Osteoblast (primary cell): ENCODE results near the gene ADARB2. TPM values are rescaled to one million over a fixed set of nuclear protein-coding genes. Genes with fewer than 3 reads are reported as not detected.
"Not testable (repeated sequence)": the region's sequence is repeated elsewhere in the genome, so short reads cannot be mapped to it uniquely, and the experiment has no call there.

Experiments used
- DNase-seq: peaks from one replicate; pipeline ENCODE4 v3.0.0; 2011; ENCODE audit warnings: low spot score, mixed read lengths; ENCODE audit not compliant: insufficient read length; ENCODE audit errors: missing footprints
- H2AFZ ChIP-seq: 2 replicates; pipeline ENCODE4 v1.6.0; 2011; ENCODE audit warnings: mild to moderate bottlenecking, low read length
- H3K27ac ChIP-seq: 2 replicates; pipeline ENCODE4 v1.5.1; 2011; ENCODE audit warnings: mild to moderate bottlenecking, low read depth, low read length, moderate library complexity
- H3K27me3 ChIP-seq: 2 replicates; pipeline ENCODE4 v1.6.0; 2012; ENCODE audit warnings: mild to moderate bottlenecking, control low read depth, inconsistent platforms, low read length, moderate library complexity; ENCODE audit not compliant: insufficient read depth
- H3K36me3 ChIP-seq: 2 replicates; pipeline ENCODE4 v1.5.1; 2011; ENCODE audit warnings: mild to moderate bottlenecking, low read length, control low read depth, moderate library complexity; ENCODE audit not compliant: insufficient read depth
- H3K4me1 ChIP-seq: 2 replicates; pipeline ENCODE4 v1.5.1; 2011; ENCODE audit warnings: mild to moderate bottlenecking, low read length, control low read depth, moderate library complexity; ENCODE audit not compliant: insufficient read depth
- H3K4me2 ChIP-seq: 2 replicates; pipeline ENCODE4 v1.6.0; 2011; ENCODE audit warnings: mild to moderate bottlenecking, low read length; ENCODE audit not compliant: insufficient read depth
- H3K4me3 ChIP-seq: fragments of 200-600 bp; sonication (generic); 3 replicates; pipeline ENCODE4 v1.5.1; 2012; ENCODE audit warnings: mild to moderate bottlenecking, low read length, inconsistent platforms; ENCODE audit not compliant: insufficient read depth
- H3K79me2 ChIP-seq: 2 replicates; pipeline ENCODE4 v1.6.0; 2012; ENCODE audit warnings: mild to moderate bottlenecking, low read length, control low read depth, inconsistent platforms; ENCODE audit not compliant: insufficient read depth
- H3K9me3 ChIP-seq: 2 replicates; pipeline ENCODE4 v1.5.1; 2011; ENCODE audit warnings: low read depth, low read length, control low read depth
- H4K20me1 ChIP-seq: 2 replicates; pipeline ENCODE4 v1.6.0; 2012; ENCODE audit warnings: mild to moderate bottlenecking, low read length, control low read depth; ENCODE audit not compliant: insufficient read depth
- CTCF ChIP-seq: IDR thresholded peaks from 2 replicates; pipeline ENCODE4 v1.5.1; 2011; ENCODE audit warnings: mild to moderate bottlenecking, low read depth, low read length, moderate library complexity; ENCODE audit errors: extremely low read depth
- total RNA-seq: library from RNA; depleted of rRNA; stranded (reverse); fragments of >200 nt; gene quantifications from 2 replicates; pipeline ENCODE4 v1.2.3, GENCODE V29; 2012

The ADARB2 gene
- total RNA-seq, 1 donor = not detected

- H3K4me3 ChIP-seq = no peak overlapping the region
- H3K27ac ChIP-seq = no peak overlapping the region
- no peaks in the 10 kb centered on the region for H4K20me1 ChIP-seq
- no peak overlapping the region for H2AFZ ChIP-seq
- no peak for TF ChIP-seq CTCF
- H3K27me3 ChIP-seq = no peaks in the 10 kb centered on the region
- no peak overlapping the region for H3K4me2 ChIP-seq
- no peaks in the 10 kb centered on the region for H3K79me2 ChIP-seq
- H3K4me1 ChIP-seq = no peaks in the 10 kb centered on the region
- DNase-seq = no peak
- peaks cover 4% of the 10 kb centered on the region for H3K9me3 ChIP-seq
- no peaks in the 10 kb centered on the region for H3K36me3 ChIP-seq
Measured at GRCh38 chr10:1778375-1778969, 41.1 kb upstream of the ADARB2 start.

- no peak for DNase-seq
- Histone ChIP-seq H2AFZ (no peak overlapping the region), H3K27ac (no peak overlapping the region), H3K9me3 (peaks cover 4% of the 10 kb centered on the region), H4K20me1 (no peaks in the 10 kb centered on the region), H3K4me2 (no peak overlapping the region), H3K36me3 (no peaks in the 10 kb centered on the region), H3K4me3 (no peak overlapping the region), H3K27me3 (no peaks in the 10 kb centered on the region), H3K79me2 (no peaks in the 10 kb centered on the region), H3K4me1 (no peaks in the 10 kb centered on the region)
- no peak for TF ChIP-seq CTCF
Measured at GRCh38 chr10:1776127-1776662, 38.9 kb upstream of the ADARB2 start.

- no peak overlapping the region for H3K4me3 ChIP-seq
- no peak for TF ChIP-seq CTCF
- no peaks in the 10 kb centered on the region for H3K36me3 ChIP-seq
- H4K20me1 ChIP-seq = no peaks in the 10 kb centered on the region
- no peak overlapping the region for H2AFZ ChIP-seq
- H3K9me3 ChIP-seq = peaks cover 3% of the 10 kb centered on the region
- no peaks in the 10 kb centered on the region for H3K27me3 ChIP-seq
- DNase-seq = no peak
- H3K4me1 ChIP-seq = no peaks in the 10 kb centered on the region
- no peaks in the 10 kb centered on the region for H3K79me2 ChIP-seq
- no peak overlapping the region for H3K27ac ChIP-seq
- no peak overlapping the region for H3K4me2 ChIP-seq
Measured at GRCh38 chr10:1774796-1775195, 37.5 kb upstream of the ADARB2 start.

DNA sequence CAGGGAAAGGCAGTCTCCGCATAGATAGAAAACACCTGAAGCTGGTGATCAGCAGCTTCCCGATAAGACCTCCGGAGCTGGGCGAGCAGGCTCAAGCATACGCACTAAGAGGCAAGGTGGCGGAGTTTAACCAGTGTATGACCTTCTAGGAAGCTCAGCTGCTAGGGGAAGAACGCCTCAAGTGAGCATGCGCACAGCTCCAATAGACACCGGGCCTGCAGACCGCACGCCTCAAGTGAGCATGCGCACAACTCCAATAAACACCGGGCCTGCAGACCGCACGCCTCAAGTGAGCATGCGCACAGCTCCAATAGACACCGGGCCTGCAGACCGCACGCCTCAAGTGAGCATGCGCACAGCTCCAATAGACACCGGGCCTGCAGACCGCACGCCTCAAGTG is 35.9 kb upstream of the ADARB2 start:
- H3K79me2 ChIP-seq, H3K4me1 ChIP-seq, H3K27ac ChIP-seq, H3K4me2 ChIP-seq, H3K9me3 ChIP-seq, H3K4me3 ChIP-seq, H4K20me1 ChIP-seq, H2AFZ ChIP-seq, DNase-seq, H3K36me3 ChIP-seq, H3K27me3 ChIP-seq: not testable (repeated sequence)
